NK-92 (cell line): ENCODE measurements around the gene CCDC182.

ENCODE experiments used
- DNase-seq: peaks from one replicate; lab custom pipeline; 2025; ENCODE audit not compliant: unreplicated experiment; lab: John Stamatoyannopoulos, UW

CCDC182 gene

DNA sequence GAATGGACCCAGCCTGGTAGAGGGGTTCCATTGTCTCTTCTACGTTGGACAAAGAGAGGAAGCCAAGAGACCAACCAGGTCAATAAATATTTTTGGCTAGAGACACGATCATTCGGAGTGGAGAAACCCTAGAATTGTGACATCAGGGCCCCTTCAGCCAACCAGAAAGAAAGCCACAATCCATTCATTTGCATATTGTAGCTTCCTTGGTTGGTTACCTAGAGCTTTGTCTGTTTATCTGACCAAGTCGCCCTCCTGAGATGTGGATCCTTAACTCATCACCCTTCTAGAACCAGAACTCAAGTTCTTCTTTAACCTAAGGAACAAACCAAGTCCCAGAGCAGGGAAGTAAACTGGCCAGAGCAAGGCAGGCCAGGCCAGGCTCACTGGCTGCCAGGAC is at the start of gene CCDC182:
TSS of gene CCDC182 (minus strand) at position 58 of the 400 bp plus-strand sequence. CDS start at position 31, 27 bp downstream.
- no peak for DNase-seq

DNA sequence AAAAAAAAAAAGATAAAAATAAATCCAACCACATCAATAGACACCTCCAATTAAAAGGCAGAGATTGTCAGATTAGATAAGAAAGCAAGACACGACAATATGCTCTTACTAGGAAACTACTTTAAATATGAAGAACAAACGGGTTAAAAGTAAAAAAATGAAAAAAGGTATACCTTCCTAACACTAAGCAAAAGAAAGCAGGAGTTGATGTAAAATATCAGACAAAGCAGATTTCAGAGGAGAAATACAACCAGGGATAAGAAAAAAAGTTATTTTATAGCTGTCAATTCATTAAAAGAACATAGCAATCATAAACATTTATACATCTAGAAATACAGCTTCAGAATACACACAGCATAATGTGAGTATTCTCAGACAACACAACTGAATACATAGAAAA is 49.7 kb upstream of the CCDC182 start:
- no peak for DNase-seq

DNA sequence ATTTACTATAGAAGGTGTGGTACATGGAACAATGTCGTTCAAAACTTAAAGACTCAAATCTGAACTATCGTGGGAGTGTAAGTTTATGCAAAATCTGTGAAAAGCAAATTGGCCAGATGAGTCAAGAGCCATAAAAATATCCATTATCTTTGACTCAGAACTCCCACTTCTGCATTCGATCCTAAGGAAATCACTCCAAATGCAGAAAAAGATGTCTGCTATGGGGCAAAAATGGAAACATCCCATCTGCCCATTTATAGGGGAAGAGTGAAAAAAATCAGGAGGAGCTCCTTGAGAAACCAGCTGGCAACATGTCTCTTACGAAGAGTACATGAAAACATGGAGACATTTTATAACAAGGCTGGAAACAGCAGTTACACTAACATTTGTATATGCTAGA is 43.6 kb upstream of the CCDC182 start:
- no peak for DNase-seq

DNA sequence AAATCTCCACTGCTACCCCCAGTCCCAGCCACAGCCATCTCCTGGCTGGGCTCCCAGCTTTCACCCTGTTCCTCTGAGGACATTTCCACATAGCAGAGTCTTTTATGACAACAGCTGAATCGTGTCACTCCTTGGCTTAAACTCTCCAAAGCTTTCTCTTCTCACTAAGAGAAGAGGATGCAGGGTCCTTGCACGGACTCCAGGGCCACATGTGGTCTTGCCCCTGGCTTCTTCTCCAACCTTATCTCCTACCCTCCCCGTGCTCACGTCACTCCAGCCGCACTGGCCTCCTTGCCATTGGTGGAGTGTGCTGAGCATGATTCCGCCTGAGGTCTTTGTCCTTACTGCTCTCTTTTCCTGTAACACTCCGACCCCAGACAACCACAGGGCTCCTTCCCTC is 39.9 kb upstream of the CCDC182 start:
- DNase-seq = no peak

DNA sequence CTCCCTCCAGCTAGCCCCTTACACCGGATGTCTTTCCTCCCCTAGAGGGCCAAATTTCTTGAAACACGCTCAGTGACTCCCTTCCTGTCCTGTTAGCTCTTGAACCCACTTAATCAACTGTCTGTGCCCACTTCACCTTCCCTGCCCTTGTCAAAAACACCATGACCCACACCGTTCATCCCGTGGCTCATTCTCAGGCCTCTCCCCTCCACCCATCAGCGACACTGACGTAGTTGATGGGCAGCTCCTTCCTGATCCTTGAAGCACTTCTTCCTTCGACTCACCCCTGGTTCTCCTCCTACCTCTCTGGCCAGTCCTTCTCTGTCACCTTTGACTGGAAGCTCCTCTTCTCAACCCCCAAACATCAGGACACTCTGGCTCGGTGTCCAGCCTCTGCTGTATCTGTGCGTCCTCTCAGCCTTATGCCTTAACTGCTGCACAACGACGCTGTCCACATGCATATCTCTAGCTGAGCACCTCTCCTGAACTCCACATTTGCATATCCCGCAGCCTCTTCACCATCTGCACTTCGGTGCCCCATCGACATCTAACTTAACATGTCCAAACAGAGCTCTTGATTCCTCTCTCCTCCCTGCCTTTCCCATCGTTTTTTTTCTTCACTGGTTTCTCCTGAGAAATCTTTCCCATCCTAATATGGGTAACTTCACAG is 39.3 kb upstream of the CCDC182 start:
- DNase-seq = no peak

DNA sequence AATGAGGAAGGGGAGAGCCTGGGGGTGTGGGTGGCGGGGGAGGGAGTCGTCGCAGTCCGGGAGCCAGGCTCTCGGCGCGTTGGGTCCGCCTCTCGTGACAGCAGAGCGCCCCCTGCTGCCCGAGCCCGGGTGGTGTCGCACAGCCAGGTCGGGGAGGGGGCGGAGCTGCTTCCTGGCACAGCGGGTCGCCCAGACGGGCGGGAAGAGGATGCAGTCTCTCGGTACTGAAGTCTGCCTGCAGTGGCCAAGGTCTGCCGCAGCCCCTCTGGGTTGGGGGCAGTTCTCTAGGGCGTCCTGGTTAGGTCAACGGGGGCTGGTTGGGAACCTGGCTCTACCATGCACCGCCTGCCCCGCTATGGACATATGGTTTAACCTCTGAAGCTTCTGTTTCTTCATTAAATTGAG is 38.2 kb upstream of the CCDC182 start:
- no peak for DNase-seq

DNA sequence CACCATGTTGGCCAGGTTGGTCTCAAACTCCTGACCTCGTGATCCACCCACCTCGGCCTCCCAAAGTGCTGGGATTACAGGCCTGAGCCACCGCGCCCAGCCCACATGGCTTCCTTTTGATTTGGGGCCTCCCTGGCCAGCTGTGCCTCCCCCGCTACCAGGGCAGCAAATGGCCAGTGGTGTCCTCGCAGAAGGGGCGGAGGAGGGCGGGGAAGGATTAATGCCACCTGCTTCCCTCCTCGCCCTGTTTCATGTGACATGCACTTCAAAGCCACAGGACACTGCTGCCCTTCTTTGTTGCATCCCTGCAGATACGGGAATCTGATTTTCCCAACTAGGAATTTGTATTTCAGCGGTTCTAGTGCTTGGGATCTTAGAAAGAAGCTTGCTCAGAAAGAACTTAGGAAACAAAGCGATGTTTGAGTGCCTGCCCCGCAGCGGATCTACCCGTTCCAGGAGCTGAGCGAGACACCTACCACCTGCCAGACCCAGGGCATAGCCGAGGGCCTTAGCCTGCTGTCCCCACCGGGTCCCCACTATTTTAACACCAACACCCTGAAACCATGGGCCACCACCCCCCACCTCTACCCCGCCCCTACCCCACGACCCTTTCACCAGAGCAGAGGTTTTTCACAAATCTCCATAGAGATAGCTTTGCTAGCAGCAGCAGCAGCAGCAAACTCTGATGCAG is 37.7 kb upstream of the CCDC182 start:
- no peak for DNase-seq

DNA sequence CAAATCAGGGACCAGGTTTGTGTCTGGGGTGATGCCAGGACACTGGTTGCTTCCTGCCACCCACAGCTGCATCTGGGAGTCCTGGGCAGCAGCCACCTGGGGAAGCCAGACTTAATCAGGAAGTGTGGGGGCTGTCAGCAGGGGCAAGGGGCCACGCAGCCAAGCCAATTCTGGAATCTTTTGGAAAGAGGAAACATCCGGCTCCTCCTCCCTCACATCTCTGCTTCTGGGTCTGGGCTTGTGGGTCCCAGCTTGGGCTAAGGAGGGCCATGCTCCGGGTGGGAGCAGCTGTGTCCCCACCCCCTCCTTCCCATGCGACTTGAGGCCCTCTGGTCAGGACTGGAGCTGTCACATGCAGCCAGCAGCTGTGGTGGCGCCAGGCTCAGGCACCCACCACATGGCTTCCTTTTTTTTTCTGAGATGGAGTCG is 37.0 kb upstream of the CCDC182 start:
- no peak for DNase-seq

DNA sequence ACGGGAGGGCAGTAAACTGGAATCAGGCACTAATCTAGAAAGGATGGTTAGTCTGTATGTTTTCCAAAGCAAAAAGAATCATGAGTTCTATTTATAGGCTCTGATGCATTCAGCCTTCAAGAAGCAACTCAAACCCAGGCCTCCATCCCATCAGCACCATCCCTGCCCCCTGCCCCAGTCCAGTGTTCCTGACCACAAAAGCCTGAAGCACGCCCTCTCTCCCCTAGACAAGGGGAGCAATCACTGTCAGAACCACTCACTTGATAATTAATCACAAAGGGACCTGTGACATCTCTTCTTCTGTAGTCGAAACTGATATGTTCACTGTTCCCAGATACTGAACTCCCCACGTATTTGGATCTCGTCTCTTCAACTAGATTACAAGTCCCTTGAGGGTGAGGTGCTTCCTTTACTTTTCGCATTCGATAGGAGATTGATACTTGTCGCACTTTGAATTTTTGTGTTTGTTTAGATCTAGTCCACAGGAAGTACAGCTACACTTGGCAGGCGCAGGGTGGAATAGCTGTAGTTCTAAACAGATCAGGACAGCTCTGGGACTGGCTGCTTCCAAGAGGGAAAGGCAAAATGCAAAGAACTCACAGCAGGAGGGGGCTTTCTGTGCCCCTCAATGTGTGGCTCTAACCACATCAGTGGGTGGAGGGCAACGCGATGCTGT is 36.4 kb upstream of the CCDC182 start:
- DNase-seq = no peak

DNA sequence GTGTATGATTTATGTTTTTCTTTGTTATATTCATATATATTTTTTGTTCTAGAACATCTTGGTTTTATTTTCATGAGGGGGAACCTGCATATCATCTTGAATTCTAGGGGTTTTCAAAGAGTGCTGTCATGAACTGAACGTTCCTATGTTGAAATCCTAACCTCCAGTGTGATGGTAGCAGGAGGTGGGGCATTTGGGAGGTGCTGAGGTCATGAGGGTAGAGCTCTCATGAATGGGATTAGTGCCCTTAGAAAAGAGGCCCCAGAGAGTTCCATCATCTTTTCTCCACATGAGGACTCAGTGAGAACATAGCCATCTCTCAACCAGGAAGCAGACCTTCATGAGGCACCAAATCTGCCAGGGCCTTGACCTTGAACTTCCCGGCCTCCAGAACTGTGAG is 34.6 kb upstream of the CCDC182 start:
- no peak for DNase-seq

DNA sequence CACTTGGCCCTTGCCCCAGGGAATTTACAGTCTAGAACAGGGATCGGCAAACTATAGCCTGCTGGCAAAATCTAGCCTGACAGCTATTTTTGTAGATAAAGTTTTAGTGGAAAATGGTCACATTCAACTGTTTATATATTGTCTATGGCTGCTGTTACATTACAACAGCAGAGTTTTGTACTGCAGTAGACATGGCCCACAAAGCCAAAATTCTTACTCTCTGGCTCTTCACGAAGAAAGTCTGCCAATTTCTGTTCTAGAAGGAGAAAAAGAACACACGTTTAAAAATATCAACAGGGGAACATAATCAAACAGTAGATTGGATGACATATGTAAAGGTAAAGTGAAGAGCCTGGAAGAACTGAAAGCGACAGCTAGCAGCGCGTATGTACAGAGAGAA is 33.2 kb upstream of the CCDC182 start:
- DNase-seq = no peak

DNA sequence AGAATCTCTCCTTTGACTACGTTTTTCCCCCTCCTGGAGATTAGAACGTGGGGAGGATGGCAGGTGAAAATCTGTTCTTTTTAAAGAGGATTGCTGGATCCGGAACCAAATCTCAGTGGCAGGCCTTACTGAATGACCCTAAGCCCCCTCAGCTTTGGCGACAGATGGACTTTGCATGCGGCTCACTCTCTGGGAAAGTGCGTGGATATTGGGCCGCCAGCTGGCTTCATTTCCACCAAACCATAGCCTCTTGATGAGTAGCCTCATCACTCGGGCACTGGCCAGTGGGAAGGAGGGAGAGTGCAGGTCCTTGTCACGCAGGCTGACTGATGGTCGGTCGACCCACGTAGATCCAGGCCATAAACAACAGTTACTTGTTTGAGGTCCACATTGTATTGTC is 31.3 kb upstream of the CCDC182 start:
- DNase-seq = no peak

DNA sequence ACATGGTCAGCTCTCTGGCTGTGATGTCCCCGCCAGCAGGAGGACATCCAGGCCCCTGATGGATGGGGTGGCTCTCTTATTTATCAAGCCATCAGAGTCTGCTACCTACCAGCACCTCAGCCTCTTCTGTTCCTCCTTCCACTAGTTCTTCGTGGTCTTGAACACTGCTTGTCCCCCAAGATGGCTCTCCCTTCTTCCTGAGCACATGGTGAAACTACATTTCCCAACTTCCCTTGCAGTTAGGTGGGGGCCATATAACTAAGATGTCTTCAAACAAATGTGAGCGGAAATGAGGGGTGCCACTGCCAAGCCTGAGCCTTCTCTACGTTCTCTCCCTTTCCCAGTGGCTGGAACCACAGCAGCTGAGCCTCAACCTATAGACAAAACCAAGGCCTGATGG is 29.8 kb upstream of the CCDC182 start:
- DNase-seq = no peak

DNA sequence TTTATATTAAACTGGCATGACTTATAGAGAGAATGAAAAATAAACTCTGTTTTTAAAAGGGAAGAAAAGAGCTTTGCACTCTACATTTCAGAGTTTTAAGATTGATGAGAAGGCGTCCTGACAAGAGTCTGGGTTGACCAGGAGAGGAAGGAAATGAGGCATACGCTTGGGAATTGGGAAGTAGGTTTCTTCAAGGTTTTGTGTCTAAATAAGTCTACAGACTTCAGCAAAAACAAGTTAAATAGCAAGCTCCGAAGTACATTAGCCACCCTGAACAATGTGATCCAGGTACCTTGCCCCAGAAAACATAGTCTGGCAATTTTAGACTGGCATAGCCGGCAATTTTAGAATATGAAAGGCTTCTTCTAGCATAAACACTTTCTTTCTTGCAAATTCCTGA is 28.5 kb upstream of the CCDC182 start:
- DNase-seq = no peak

DNA sequence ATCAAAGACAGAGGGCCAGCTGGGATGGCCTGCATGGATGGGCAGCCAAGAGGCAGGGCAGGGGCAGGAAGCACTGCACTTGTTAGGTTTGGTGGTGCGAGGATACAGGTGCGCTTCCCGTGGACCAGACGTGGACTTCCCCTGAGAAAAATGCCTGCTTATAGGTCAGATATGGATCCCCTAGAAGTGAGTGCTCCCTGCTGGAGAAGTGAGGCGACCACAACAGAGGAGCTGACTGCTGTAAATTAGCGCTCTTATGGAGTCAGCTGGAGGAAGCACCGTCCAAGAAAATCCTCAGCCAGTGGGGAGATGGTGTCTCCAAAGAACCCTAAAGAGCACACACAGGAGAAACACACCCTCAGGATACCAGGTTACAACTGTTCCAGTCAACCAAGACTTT is 27.7 kb upstream of the CCDC182 start:
- no peak for DNase-seq

DNA sequence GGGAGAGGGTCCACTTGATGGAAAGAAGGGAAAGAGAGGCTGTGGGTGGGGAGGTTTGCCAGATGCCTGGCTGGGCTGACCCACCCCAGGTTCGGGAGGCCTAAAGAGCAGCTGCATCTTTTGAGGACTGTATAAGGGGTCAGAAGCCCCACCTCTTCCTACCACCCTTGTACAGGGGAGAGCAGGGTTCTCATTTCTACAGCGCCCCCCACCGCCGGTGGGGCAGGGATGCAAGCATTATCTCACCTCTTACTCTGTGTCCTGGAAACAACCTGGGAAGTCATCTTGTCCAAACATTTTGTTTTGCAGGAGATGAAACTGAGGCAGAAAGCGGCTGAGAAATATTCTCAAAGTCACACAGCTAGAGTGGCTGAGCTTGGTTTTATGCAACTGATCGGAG is 22.5 kb upstream of the CCDC182 start:
- no peak for DNase-seq

DNA sequence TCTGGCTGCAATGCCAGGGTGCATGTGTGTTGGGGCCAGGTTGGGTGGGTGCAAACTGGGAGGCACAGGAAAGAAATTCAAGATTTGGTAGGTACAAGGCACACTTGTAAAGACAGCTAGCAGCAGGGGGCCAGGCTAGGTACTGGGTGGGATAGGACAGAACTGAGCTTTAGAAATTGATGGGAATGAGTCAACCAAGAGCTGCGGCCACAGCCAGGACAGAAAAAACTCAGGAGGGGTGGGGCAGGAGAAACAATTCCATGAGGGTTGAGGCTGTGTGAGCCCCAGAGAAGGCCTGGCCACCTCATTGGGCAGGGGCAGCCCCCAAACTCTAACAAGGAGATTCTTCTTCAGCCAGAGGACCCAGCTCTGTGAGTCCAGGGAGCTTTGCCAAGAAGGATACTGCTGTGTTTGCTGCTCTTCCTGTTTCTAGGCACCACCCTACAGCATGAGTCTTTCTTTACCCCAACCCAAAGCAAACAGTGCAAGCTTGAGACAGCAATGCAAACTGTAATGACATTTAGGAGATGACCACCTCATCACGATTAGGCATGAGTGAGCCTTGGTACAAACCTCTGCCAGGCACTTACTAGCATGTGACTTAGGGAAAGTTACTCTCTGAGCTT is 21.3 kb upstream of the CCDC182 start:
- no peak for DNase-seq

DNA sequence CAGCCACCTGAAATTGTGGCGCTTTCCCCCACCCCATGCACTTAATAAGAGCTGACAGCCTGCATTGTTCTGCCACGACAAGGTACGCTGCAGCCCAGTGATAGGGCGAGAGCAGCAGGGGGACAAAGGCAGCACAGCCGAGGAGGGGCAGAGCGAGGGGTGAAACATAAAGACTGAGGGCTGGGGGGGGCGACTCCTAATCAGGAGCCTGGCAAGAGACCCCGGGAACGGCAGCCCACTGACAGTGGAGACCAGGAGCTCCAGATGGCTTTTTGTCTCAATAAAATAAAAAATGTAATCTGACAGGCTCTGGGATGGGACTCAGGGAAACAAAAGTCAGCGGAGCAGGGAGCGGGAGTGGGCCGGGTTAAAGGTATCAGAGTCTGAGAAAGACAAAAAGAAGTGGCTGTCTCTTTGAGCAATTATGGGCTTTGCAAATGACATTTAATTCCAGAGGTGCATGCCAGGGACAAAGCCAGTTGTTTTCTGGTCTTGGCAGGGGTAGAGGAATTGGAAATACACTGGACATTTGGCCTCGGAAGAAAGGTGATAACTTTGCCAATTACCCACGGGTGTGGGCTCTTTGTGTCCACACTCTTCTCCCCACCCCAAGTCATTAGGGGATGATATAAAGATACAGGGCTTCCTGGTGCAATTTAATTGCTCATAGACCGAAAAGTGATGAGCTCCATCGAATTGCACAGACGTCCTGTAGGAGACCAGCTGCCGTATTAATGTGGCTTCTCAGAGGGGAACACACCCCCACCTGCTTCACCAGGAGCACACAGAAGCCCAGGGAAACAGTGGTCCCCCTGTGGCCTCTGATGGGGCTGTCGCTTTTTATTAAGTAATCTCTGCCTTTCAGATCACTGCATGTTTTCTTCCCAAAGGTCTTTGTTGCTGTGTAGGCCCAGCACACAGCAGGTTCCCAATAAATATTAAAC is 17.6 kb upstream of the CCDC182 start:
- no peak for DNase-seq

DNA sequence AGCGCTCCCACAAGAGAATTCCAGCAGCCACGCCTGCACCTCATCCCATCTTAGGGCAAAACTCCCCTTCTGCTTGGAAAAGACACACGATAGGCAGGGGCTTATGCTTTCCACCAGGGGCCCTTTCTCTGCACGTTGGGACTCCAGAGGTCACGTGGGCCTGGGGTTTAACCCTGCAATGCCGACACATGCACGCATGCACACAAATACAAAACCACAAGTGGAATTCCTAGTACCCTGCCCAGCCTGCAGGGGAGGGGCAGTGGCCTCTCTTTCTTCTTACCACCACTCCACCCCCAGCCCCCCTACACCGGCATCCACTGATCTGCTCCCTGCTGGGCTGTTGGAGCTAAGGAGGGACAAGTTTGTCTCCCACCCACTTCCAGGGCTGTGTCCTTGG is 16.8 kb upstream of the CCDC182 start:
- DNase-seq = no peak

DNA sequence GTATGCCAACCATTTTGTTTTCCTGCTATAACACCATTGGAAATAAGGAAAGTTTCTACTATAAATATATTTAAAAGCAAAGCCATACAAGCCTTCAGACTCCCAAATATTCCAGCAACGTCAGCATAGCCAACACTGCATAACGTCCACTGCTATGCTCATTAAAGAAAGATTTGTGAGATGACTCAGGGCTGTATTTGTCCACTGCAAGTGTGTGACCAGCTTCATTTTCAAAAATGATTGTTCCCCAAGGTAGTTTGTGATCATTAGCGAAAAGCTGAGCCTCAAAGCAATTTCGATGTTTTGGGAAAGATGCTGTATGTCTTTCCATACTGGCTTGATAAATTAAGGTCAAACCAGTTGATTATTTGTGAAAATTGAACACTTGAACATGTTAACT is 14.9 kb upstream of the CCDC182 start:
- DNase-seq = no peak

DNA sequence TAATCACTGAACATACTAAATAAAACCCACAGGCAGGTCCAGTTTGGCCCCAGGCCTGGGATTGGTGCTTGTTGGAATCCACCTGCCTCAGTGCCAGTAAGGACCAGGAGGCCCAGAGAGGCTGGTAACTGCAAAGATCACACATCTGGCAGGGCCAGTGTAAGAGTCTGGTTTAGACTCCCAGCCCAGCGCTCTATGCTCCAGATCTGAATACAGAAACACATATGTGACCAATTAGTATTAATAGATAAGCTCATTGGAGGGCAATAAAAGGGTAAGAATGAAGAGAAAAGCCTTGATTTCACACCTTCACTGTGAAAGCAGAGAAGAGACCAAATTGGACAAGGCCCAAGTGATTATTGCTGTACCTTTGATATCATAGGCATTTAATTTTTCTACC is 13.6 kb upstream of the CCDC182 start:
- DNase-seq = no peak
